HG03066 (cell line): ENCODE data around the gene SLC19A1.

Source experiments
- ATAC-seq: cut with Tn5 transposase; IDR thresholded peaks from one replicate; pipeline ENCODE4 v1.9.1; 2021; ENCODE audit warnings: low read depth; ENCODE audit not compliant: unreplicated experiment

Gene SLC19A1

GRCh38 chr21:45559216-45560105, 17.2 kb upstream of the SLC19A1 start:
- no peak for ATAC-seq

DNA sequence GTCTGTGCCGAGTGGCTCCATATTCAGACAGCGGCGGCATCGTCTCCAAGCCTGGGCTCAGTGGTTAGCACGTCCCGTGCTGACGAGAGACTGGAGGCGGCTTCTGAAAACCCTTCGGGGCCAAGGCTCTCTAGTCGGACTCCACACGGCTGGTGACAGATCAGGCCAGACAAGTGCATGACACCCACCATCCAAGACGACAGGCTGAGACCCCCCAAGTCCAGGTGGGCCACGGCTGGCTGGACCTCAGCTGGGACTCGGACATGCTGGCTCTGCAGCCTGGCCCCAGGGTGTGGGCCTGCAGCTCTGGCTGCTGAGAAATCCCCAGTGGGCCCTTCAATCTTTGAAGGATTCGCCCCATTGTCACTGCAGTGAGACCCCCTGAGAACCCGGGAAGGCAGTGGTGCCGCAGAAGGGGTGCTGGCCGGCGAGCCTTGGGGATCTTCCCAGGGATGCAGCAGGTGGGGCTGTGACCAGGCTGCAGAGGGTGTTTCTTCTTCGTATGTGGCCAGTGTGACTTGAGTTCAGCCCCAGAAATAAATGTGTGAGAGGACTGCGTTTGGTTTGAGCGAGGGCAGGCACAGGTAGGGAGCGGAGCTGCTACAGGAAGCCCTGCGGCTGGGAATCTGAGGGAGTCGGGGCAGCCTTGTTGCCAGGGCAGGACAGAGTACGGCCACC, 15.9 kb upstream of the SLC19A1 start:
- ATAC-seq: no peak

- no peak for ATAC-seq
These were observed 15.4 kb upstream of the SLC19A1 start for GRCh38 chr21:45557616-45558043.

DNA sequence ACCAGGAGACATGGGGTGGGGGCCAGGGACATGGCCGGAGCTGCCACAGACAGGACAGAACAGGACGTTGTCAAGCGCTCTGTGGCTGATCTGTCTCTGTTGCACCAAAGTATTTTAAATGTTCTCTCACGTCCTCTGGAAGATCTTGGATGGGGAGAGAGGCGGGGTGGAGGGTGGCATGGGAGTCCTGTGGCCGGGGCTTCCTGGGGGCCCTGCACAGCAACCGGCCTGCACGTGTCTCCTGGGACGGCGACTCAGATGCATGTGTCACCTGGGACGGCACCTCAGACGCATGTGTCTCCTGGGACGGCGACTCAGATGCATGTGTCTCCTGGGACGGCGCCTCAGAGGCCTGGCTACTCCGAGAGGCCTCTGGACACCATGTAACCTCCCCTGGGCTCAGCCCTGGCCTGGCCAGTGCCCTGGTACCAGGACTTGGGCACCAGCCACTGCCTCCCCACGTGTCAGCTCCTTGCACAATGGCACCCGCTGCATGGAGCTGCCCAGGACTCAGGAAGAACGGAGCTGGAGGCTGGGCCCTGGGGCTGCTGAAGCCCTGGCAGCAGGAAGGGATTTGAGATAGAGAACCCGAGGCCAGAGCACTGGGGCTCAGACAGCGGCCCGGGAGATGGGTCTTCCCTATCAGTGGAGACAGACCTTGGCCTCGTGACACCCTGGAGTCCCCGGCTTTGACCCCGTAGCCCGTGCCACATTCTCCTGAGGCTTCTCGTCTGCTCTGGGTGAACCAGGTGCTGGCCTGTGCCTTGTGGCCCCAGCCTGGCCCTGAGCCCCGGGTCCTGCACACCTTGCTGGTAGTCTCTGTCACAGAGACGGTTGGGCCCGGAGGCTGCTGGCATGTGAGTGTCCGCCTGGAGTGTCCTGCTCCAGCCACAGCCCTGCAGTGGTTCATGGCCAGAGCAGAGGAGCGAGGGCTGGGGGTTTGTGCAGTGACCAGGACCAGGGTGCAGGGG, 14.7 kb upstream of the SLC19A1 start:
- ATAC-seq: no peak

DNA sequence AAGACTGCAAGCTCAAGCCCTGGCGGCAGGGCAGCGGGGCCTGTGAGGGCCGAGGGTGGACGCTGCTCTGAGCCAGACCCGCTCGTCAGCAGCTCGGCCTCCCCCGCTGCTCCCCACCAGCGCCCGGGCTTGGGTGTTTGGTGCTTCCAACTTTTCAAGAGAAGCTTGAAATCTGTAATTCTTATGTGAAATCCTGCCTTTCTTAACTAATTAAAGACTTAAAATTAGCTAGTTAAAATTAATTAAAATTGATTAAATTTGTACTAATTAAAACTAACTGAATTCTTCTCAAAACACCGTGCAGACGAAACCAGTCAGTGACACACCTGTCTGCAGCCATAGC, 14.0 kb upstream of the SLC19A1 start:
- no peak for ATAC-seq

- no peak for ATAC-seq
These were observed 13.5 kb upstream of the SLC19A1 start for GRCh38 chr21:45555557-45556301.

GRCh38 chr21:45555251-45555556, 13.0 kb upstream of the SLC19A1 start:
- ATAC-seq: no peak

DNA sequence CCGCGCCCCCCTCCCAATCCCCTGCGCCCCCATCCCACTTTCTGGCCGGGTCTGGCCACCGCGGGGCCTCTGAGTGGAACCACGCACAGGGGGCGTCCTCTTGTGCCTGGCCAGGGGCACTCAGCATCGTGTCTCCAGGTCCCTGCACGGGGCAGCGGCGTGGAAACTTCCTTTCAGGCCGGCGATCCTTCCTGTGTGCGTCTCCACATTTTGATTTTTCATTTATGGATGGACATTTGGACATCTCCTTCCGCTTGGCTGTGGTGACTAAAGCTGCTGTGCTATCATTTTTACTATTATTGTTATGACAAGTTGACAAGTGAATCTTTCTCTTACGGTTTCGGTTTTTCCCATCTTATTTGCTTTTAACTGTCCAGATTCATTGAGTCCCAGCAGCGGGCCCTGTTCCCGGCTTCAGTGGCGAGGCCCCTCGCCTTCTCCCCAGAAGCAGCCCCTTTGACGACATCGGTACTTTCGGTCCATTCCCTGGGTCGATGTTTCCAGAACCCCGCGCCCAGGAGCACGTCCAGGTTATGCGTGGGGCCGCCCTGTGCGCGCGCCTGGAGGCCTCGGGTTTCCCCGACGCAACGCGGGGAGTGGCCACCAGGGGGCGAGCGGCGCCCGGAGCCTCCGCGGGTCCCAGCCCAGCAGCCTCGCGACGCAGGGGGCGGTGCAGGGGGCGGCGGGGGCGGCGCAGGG, 12.4 kb upstream of the SLC19A1 start:
- ATAC-seq: no peak

DNA sequence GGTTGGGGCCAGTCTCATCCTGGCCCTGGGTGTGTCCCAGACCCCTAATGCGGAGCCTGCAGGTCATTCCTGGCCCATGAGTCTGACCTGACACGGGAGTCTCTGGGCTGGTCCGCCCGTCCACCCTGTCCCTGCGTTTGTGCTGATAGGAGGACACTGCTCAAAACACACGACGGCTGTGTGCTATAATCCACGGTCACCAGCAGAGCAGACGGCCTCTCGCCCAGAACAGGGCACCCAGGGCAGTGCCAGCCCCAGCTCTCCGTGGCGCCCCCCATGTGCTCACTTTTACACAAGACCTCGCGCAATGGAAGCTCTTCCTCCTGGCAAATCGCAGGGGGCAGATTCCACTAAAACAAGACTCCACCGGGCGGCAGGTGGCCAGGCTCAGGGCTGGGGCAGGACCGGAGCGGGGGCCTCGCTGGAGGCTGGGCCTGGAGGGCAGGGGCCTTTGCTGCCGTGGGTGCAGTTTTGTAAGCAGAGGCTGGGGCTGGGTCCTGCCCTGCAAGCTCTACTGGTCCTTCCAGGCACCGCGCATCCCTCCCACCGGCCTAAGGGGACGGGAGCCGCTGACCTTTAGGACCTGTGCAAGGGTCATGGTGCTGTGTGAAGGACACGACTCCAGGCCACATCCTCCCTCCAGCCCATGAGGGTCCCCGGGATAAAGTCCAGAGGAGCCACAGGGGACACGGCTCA, 10.6 kb upstream of the SLC19A1 start:
- ATAC-seq: no peak

- ATAC-seq: no peak
These were observed 9.8 kb upstream of the SLC19A1 start for GRCh38 chr21:45551783-45552695.

DNA sequence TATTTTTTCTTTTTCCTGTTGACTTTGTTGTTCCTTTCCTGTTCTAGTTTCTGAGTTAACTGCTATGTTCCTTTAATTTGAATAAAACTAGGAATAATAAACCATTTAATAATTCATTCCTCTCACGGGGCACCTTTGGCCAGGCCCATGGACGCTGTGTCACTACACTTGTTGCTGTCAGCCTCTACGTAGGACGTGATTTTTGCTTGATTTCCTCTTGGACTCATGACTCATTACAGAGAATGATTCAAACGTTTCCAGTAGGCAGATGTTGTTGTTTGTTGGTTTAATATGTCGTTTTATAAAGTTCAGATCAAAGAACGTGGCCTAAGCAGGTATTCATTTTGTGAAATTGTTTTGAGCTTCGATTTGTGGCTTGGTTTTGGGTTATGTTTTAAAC, 9.1 kb upstream of the SLC19A1 start:
- ATAC-seq: no peak

DNA sequence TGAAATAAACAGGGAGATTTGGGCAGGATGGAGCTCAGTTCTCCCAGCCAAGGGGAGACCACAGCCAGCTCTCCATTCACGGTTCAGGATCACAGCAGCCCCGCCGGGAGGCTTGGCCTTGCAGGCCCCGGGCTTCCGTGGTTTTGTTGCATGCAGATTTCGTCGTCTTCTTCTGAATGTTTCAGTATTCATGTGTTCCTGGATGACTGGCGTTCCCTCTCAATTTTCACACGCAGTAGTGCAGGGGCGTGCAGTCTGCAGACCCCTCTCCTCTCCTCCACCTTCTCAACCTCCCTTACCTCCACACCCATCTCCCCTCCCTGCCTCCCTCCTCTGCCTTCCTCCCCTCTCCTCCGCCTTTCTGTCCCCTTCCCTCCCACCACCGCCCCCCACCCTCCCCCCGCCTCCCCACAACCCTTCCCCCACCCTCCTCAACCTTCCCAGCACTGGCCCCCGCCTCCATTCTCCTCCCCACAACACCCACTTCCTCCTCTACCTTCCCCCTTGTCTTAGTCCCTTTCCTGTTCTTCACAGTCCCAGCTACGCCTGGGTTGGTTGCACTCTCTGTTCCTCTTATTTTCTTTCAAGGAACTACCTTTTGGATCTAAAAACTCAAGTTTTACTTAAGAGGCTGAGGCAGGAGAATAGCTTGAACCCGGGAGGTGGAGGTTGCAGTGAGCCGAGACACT, 8.4 kb upstream of the SLC19A1 start:
- no peak for ATAC-seq

GRCh38 chr21:45549626-45550463, 7.6 kb upstream of the SLC19A1 start:
- no peak for ATAC-seq

DNA sequence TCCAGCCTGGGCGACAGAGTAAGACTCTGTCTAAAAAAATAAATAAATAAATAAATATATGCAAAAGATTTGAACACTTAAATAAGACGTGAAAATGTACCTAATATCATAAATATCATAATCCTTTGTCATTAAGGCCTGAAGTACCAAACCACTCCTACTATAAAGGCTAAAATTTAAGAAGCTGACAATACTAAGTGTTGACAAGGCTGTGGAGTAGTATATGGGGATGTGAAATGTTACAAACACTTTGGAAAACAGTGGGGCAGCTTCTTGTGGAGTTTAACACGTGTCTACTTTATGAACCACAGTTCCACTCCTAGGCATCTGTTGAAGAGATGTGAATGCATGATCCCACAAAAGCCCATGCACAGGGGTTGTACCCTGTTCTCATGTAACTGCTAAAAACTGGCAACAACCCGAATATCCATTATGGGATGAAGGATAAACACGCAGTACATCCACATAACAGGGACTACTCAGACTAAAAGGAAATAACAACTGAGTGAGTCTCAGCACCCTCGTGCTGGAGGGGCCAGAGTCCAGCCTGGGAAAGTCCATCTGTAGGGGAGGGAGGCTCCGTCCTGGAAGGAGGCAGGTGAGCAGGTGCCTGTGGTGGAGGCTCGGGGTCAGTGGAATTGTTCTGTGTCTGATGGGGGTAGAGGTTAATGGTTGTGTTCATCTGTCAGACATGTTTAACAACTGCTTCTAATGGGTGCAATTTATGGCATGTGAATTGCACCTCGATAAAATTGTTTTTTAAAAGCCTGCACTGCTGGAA, 6.7 kb upstream of the SLC19A1 start:
- ATAC-seq: no peak

- ATAC-seq: no peak
These were observed 5.3 kb upstream of the SLC19A1 start for GRCh38 chr21:45547545-45547900.
